Measurements from ENCODE around the gene CACNG3. TPM values are rescaled to one million over a fixed set of nuclear protein-coding genes. Genes with fewer than 3 reads are reported as not detected.

The CACNG3 gene
- total RNA-seq, 2 donors from 2014 or later, result not detected

DNA sequence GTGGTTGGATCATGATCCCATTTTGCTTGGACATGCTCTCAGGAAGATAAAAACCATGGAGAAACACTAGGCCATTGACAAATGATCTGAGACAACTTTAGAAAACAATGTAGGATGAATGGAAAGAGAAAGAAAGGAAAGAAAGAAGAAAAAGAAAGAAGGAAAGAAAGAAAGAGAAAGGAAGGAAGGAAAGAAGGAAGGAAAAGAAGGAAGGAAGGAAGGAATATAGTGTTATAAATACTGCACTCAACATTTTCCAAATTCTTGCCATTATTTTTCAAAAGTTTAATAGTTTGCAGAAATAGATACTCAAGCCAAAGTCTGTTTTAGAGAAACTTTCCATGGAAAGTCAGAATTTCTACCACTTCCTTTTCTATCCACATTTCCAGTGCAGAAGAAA is 39.2 kb upstream of the CACNG3 start:
- Histone ChIP-seq H3K4me1 (replicated peaks) (no peaks in the 10 kb centered on the region), H3K36me3 (no peaks in the 10 kb centered on the region), H3K4me3 (no peak overlapping the region), H3K9me3 (no peaks in the 10 kb centered on the region), H3K27me3 (replicated peaks; ENCODE audit: insufficient read depth) (no peaks in the 10 kb centered on the region), H3K27ac (no peak overlapping the region)
- intact Hi-C loops (cut with DNase I), result no loop called here
- TF ChIP-seq POLR2A (IDR thresholded peaks at IDR 0.05) (no peak), POLR2AphosphoS5 (IDR thresholded peaks at IDR 0.05) (no peak), CTCF (IDR thresholded peaks at IDR 0.05) (no peak)
- no peak for DNase-seq (ENCODE audit: low spot score)

DNA sequence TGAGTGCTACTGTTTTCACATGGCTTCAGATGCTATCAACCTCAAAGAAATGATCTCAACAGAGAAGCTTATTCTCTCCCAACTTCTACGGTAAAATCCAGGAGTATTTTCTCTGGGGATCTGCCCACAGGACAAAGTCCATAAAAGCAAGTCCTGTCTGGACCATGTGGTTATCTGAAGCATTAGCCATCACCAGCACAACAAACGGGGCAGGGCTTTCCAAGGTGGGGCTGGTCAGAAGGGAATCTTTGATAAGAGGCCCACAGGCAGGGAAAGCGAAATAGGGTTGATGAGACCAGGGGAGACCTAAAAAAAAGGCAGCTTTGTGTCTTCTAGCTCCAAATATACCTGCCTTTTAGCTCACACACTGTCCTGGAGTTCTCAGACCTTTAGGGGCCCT is 38.7 kb upstream of the CACNG3 start:
- Histone ChIP-seq H3K27ac (no peak overlapping the region), H3K27me3 (replicated peaks; ENCODE audit: insufficient read depth) (no peaks in the 10 kb centered on the region), H3K9me3 (no peaks in the 10 kb centered on the region), H3K4me3 (no peak overlapping the region), H3K4me1 (replicated peaks) (no peaks in the 10 kb centered on the region), H3K36me3 (no peaks in the 10 kb centered on the region)
- intact Hi-C loops (cut with DNase I), result no loop called here
- TF ChIP-seq CTCF (IDR thresholded peaks at IDR 0.05) (no peak), POLR2A (IDR thresholded peaks at IDR 0.05) (no peak), POLR2AphosphoS5 (IDR thresholded peaks at IDR 0.05) (no peak)
- DNase-seq (ENCODE audit: low spot score), result no peak
- 79% methylated on average over 3 of the region's 3 CpGs for WGBS

DNA sequence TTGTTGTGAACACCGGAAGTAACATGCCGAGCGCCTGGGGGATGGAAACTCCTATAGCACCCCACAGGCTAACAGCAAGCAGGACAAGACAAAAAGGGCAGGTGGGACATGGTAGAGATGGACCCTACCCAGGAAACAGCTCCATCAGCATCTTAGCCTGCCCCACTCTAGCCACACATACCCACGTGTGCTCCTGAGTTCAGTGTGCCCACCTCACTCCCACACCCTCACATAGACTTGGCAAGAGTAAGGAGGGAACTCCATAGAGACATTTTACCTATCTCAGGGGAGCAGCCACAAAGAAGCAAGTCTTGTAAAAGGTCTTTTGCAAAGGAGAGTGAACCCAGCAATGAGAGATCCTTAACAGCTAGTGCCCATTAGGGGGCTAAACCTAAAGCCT is 37.8 kb upstream of the CACNG3 start:
- no peak for DNase-seq (ENCODE audit: low spot score)
- Histone ChIP-seq H3K9me3 (no peaks in the 10 kb centered on the region), H3K36me3 (no peaks in the 10 kb centered on the region), H3K4me3 (no peak overlapping the region), H3K27ac (no peak overlapping the region), H3K4me1 (replicated peaks) (no peaks in the 10 kb centered on the region), H3K27me3 (replicated peaks; ENCODE audit: insufficient read depth) (no peaks in the 10 kb centered on the region)
- WGBS, result 96% methylated on average over 4 of the region's 4 CpGs
- TF ChIP-seq POLR2AphosphoS5 (IDR thresholded peaks at IDR 0.05) (no peak), CTCF (IDR thresholded peaks at IDR 0.05) (no peak), POLR2A (IDR thresholded peaks at IDR 0.05) (no peak)
- intact Hi-C loops (cut with DNase I), result no loop called here

DNA sequence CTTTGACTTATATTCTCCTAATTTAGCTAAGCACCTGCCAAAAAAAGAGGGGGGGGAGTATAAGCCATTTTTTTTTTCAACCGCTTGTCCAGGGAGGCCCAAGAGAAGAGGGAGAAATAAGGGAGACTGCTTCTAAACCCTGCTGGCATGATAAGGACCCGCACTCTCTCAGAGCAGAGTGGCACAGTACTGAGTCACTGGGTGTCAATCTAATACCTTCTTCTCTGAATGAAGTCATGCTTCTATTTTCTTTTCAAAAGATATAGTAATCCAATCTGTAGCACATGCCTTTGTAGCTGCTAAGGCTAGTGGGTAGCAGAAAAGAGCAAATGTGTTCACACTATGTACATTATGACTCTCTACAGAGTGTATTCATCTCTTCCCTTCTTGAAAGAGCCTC is 34.9 kb upstream of the CACNG3 start:
- H3K4me3 ChIP-seq, result no peak overlapping the region

More for the DNA sequence above, 34.9 kb upstream of the CACNG3 start:
- no peaks in the 10 kb centered on the region for H3K9me3 ChIP-seq
- H3K4me1 ChIP-seq (replicated peaks), result no peaks in the 10 kb centered on the region
- intact Hi-C loops (cut with DNase I), result no loop called here
- DNase-seq (ENCODE audit: low spot score), result no peak
- no peaks in the 10 kb centered on the region for H3K27me3 ChIP-seq (replicated peaks; ENCODE audit: insufficient read depth)
- TF ChIP-seq POLR2A (IDR thresholded peaks at IDR 0.05) (no peak), POLR2AphosphoS5 (IDR thresholded peaks at IDR 0.05) (no peak), CTCF (IDR thresholded peaks at IDR 0.05) (no peak)
- no peak overlapping the region for H3K27ac ChIP-seq
- WGBS, result 98% methylated on average over 2 of the region's 2 CpGs
- H3K36me3 ChIP-seq, result no peaks in the 10 kb centered on the region
